ENCODE data around the gene YWHAG. TPM values are rescaled to one million over a fixed set of nuclear protein-coding genes. Genes with fewer than 3 reads are reported as not detected.

Gene YWHAG
- total and polyA plus RNA-seq, 9 of the 15 experiments (the other 6 are each of a cell fraction or from before 2014, with no cell fraction given), result 30.4 to 246 (median 94.5) TPM

DNA sequence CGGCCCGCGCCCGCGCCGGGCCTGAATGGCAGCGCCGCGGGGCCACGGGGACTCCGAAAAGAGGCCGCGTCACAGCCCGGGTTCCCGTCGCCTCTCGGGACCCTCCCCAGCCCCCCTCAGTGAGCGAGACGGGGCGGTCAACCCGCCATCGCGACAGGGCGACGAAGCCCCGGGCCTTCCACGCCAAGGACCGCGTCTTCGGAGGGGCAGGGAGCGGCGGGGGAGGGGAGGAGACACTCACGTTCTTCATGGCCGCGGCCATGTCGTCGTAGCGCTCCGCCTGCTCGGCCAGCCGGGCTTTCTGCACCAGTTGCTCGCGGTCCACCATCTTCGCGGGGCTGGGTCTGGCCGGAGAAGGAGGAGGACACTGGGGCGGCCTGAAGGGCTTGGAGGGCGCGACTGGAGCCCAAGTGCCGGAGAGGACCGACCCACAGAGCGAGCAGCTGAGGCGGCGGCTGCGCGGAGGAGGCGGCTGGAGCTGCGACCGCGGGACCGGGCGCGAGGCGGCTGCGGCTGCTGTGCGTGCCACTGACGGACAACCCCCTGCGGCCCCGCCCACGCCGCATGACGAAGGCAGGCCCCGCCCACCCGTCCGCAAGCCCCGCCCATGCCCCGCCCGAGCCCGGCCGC lies at the start of gene YWHAG (continued):
- TF ChIP-seq HMG20B (CRISPR knock-in tag; IDR thresholded peaks at IDR 0.05) (no peak), ARNT (IDR thresholded peaks at IDR 0.05) (no peak), XRCC4 (IDR thresholded peaks at IDR 0.05; ENCODE audit: extremely low read depth, insufficient read depth, insufficient read length) (no peak), FOXJ2 (tag; IDR thresholded peaks at IDR 0.05) (no peak), TARDBP (IDR thresholded peaks at IDR 0.05) (peak; percentile 56; the same call in 1 of the 2 replicates), SRF (CRISPR knock-in tag; IDR thresholded peaks at IDR 0.05) (0 out of 4 replicates have a peak, but pooled peaks of 1 of the 2 experiments have one; percentile 4), BRD9 (IDR thresholded peaks at IDR 0.05; ENCODE audit: low read depth, partially characterized antibody) (peak; percentile 27), TAF7 (tag; IDR thresholded peaks at IDR 0.05) (peak; percentile 48), L3MBTL2 (IDR thresholded peaks at IDR 0.05) (peak; percentile 68), ETV6 (IDR thresholded peaks at IDR 0.05; ENCODE audit: borderline replicate concordance in 1 of 2, low read depth in 2 of 2, low read length in 1 of 2) (0 out of 4 replicates have a peak, but pooled peaks of 1 of the 2 experiments have one; percentile 2), ETV6 (CRISPR knock-in tag; IDR thresholded peaks at IDR 0.05; ENCODE audit: borderline replicate concordance) (peak; percentile 83), NFYB (IDR thresholded peaks at IDR 0.05; ENCODE audit: extremely low read depth, insufficient read length) (no peak), RNF2 (IDR thresholded peaks at IDR 0.05) (peak; percentile 15; the same call in 1 of the 2 replicates)
- TF ChIP-seq, protein P1, sequence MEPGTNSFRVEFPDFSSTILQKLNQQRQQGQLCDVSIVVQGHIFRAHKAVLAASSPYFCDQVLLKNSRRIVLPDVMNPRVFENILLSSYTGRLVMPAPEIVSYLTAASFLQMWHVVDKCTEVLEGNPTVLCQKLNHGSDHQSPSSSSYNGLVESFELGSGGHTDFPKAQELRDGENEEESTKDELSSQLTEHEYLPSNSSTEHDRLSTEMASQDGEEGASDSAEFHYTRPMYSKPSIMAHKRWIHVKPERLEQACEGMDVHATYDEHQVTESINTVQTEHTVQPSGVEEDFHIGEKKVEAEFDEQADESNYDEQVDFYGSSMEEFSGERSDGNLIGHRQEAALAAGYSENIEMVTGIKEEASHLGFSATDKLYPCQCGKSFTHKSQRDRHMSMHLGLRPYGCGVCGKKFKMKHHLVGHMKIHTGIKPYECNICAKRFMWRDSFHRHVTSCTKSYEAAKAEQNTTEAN (CRISPR knock-in tag; IDR thresholded peaks at IDR 0.05), result no peak
- TF ChIP-seq, protein P2, sequence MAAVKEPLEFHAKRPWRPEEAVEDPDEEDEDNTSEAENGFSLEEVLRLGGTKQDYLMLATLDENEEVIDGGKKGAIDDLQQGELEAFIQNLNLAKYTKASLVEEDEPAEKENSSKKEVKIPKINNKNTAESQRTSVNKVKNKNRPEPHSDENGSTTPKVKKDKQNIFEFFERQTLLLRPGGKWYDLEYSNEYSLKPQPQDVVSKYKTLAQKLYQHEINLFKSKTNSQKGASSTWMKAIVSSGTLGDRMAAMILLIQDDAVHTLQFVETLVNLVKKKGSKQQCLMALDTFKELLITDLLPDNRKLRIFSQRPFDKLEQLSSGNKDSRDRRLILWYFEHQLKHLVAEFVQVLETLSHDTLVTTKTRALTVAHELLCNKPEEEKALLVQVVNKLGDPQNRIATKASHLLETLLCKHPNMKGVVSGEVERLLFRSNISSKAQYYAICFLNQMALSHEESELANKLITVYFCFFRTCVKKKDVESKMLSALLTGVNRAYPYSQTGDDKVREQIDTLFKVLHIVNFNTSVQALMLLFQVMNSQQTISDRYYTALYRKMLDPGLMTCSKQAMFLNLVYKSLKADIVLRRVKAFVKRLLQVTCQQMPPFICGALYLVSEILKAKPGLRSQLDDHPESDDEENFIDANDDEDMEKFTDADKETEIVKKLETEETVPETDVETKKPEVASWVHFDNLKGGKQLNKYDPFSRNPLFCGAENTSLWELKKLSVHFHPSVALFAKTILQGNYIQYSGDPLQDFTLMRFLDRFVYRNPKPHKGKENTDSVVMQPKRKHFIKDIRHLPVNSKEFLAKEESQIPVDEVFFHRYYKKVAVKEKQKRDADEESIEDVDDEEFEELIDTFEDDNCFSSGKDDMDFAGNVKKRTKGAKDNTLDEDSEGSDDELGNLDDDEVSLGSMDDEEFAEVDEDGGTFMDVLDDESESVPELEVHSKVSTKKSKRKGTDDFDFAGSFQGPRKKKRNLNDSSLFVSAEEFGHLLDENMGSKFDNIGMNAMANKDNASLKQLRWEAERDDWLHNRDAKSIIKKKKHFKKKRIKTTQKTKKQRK (IDR thresholded peaks at IDR 0.05; ENCODE audit: borderline replicate concordance, low read depth, low read length), result no peak
- TF ChIP-seq, protein P3, sequence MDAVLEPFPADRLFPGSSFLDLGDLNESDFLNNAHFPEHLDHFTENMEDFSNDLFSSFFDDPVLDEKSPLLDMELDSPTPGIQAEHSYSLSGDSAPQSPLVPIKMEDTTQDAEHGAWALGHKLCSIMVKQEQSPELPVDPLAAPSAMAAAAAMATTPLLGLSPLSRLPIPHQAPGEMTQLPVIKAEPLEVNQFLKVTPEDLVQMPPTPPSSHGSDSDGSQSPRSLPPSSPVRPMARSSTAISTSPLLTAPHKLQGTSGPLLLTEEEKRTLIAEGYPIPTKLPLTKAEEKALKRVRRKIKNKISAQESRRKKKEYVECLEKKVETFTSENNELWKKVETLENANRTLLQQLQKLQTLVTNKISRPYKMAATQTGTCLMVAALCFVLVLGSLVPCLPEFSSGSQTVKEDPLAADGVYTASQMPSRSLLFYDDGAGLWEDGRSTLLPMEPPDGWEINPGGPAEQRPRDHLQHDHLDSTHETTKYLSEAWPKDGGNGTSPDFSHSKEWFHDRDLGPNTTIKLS (IDR thresholded peaks at IDR 0.05; ENCODE audit: borderline replicate concordance, low read depth), result peak; percentile 54; the same call in 1 of the 2 replicates
- TF ChIP-seq, protein P4, sequence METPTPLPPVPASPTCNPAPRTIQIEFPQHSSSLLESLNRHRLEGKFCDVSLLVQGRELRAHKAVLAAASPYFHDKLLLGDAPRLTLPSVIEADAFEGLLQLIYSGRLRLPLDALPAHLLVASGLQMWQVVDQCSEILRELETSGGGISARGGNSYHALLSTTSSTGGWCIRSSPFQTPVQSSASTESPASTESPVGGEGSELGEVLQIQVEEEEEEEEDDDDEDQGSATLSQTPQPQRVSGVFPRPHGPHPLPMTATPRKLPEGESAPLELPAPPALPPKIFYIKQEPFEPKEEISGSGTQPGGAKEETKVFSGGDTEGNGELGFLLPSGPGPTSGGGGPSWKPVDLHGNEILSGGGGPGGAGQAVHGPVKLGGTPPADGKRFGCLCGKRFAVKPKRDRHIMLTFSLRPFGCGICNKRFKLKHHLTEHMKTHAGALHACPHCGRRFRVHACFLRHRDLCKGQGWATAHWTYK (CRISPR knock-in tag; IDR thresholded peaks at IDR 0.05), result no peak
- TF ChIP-seq, protein P5, sequence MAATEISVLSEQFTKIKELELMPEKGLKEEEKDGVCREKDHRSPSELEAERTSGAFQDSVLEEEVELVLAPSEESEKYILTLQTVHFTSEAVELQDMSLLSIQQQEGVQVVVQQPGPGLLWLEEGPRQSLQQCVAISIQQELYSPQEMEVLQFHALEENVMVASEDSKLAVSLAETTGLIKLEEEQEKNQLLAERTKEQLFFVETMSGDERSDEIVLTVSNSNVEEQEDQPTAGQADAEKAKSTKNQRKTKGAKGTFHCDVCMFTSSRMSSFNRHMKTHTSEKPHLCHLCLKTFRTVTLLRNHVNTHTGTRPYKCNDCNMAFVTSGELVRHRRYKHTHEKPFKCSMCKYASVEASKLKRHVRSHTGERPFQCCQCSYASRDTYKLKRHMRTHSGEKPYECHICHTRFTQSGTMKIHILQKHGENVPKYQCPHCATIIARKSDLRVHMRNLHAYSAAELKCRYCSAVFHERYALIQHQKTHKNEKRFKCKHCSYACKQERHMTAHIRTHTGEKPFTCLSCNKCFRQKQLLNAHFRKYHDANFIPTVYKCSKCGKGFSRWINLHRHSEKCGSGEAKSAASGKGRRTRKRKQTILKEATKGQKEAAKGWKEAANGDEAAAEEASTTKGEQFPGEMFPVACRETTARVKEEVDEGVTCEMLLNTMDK (IDR thresholded peaks at IDR 0.05; ENCODE audit: borderline replicate concordance, insufficient read depth, low read depth, low read length, poor library complexity, severe bottlenecking), result peak; percentile 0
